ELR (cell line): ENCODE data around the gene SYT8.

Source experiments
- DNase-seq: peaks from one replicate; pipeline ENCODE4 v3.0.0-alpha.2; 2015; ENCODE audit warnings: low read depth

Gene SYT8

DNA sequence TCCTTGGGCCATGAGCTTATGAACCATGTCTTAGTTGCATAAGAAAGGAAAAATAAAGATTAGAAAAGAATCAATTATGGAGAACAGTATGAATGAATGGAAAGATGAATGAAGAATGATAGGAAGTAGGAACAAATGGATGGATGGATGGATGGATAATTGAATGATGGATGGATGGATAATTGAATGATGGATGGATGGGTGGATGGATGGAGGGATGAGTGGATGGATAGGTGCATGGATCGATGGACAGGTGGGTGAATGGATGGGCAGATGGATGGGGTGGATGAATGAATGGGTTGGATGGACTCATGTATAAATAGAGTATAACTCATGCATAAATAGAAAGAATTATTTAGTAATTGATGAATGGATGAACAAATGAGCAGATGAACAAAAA lies 25.3 kb downstream of the SYT8 start:
- no peak for DNase-seq

DNA sequence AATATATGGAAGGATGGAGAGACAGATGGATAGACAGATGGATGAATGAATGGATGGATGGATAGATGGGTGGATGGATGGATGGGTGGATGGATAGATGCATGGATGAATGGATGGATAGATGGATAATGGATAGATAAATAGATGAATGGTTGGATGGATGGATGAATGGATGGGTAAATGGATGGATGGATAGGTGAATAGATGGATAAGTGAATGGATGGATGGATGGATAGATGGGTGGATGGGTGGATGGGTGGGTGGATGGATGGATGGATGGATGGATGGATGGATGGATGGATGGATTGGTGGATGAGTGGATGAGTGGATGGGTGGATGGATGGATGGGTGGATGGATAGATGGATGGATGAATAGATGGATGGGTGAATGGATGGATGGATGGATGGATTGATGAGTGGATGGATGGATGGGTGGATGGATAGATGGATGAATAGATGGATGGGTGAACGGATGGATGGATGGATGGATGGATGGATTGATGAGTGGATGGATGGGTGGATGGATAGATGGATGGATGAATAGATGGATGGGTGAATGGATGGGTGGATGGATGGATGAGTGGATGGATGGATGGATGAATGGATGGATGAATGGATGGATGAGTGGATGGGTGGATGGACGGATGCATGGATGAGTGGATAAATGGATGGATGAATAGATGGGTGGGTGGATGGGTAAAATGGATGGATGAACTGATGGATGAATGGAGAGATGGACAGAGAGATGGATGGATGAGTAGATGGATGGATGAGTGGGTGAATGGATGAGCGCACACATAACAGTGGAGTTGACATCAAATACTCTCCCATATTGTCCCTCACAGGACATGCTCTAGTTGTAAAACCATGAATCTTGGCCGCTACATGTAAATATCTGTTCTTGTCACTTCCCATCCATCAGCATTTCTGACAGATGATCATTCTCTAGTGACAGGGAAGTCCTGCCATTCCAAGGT lies 26.9 kb downstream of the SYT8 start:
- no peak for DNase-seq

GRCh38 chr11:1862588-1863351 lies 28.0 kb downstream of the SYT8 start:
- peak; percentile 56 for DNase-seq

GRCh38 chr11:1863352-1864216 lies 28.8 kb downstream of the SYT8 start:
- peak; percentile 85 for DNase-seq

DNA sequence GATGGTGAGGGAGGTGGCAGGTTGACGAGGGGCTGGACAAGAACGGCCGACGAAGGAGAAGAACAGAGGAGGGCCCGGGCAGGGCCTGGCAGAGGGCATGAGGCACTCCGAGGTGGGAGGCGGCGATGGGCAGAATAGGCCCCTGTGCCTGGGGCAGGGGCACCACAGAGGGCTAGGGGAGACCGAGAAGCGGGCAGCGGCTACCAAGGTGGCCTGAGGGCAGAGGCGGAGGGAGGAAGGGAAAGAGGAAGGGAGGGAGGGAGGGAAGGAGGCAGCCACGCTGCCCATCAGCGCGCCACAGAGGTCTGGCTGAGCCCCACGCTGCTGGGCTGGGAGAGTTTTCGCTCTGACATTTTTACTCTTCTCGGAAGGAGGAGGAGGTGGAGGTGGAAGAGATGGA lies 29.4 kb downstream of the SYT8 start:
- no peak for DNase-seq

DNA sequence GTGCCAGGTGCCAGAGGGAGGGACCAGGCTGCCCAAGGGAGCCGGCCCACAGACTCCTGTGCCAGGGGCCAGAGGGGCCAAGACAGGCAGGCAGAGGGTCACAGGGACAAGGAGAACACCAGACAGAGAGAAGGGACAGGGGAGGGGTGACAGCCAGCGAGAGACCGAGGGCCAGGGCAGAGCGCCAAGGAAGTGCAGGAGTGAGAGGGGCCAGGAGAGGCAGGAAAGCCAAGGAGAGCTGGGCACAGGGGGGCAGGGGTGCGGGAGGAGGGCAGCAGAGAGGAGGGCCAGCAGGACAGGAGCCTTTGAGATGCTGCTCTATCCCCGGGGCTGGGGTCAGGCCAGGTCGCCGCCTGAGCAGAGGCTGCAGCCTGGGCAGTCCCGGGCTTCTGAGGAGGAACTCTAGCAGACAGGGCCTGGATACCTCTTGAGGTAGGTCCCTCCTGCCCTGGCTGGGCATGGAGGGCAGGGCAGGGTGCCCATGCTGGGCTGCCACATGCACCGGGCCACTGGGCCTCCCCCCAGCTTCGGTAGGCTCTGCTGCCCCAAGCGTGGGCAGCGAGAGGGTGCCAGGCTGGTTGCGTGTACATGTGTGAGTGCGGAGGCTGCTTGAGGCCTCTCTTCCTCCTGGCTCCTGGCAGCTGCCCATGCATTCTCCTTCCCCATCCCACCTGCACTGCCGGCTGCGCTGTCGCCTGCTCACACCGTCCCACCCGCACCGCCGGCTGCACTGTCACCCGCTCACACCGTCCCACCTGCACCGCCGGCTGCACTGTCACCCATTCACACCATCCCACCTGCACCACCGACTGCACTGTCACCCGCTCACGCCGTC lies 30.3 kb downstream of the SYT8 start:
- DNase-seq = no peak

DNA sequence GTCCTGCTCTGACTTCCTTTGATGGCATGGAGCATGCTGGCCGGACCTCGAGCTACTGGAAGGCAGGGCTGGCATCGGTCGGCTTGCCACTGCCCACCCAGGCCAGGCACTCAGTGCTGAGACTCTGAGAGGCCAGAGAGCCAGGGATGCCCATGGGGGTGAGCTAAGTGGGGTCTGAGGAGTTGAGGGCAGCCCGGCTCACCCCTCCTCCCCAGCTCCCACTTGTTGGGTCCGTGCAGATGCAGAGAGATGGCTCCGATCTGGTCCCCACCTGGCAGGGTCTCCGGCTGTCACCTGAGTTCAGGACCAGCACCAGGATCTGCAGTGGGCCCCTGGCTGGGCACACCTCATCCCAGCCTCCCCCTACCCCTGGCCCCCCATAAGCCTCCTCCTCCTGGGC lies 31.4 kb downstream of the SYT8 start:
- DNase-seq = no peak

- no peak for DNase-seq
These were observed 32.0 kb downstream of the SYT8 start for GRCh38 chr11:1866776-1867175.

DNA sequence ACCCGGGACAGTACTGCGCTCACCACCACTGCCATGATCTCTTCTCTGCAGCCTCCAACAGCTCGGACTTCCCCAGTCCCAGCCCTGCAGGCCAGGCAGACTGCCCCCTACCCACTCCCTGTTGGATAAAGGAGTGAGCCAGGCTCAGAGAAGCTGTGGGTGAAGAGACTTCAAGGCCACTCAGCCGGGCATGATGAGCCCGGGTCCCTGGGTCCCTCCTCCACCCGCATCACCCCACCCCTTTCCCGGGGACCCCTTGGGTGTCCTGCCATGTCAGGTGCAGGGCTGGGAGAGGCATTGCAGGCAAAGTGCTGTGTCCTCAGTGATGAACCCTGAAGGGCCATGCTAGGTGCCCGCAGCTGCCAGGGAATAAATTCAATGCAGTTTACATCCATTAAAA lies 32.6 kb downstream of the SYT8 start:
- no peak for DNase-seq

- DNase-seq = no peak
These were observed 33.4 kb downstream of the SYT8 start for GRCh38 chr11:1868056-1868635.

- DNase-seq = no peak
These were observed 34.0 kb downstream of the SYT8 start for GRCh38 chr11:1868636-1869291.

- DNase-seq = no peak
These were observed 34.9 kb downstream of the SYT8 start for GRCh38 chr11:1869427-1870325.

DNA sequence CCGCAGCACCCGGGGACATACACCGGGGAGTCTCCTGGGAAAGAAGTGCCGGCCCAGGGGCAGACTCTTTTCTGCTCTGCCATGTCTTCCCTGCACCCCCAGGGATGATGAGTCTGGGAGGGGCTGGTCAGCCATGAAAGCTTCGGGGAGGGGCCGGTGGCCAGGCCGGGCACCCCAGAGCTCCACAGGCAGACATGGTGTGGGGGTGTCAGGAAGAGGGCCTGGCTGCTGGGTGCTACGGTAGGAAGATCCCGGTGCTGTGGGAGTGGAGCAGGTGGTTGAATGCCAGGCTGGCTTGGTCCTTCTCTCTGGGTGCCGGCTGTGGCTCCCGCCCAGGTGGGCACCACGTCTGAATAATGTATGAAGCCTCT lies 35.5 kb downstream of the SYT8 start:
- no peak for DNase-seq

- DNase-seq = no peak
These were observed 36.1 kb downstream of the SYT8 start for GRCh38 chr11:1870721-1871466.

DNA sequence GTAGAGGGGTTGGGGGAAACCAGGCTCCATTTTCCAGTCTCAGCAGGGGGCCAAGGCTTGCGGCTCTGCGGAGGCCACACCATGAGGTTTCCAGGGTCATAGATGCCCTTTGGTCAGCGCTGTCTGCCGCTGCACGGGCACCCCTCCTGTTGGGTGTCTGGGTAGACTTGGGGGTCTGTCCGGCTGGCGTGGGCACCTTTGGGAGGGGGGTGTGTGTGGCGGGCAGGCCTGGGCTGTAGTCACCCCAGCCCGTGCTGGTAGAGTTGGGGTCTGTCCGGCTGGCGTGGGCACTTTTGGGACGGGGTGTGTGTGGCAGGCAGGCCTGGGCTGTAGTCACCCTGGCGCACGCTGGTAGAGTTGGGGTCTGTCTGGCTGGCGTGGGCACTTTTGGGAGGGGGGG lies 36.7 kb downstream of the SYT8 start:
- no peak for DNase-seq

GRCh38 chr11:1872267-1872985 lies 37.6 kb downstream of the SYT8 start:
- DNase-seq = no peak

GRCh38 chr11:1873048-1873812 lies 38.4 kb downstream of the SYT8 start:
- DNase-seq = peak; percentile 11
